Brain pericyte (primary cell): Measurements from ENCODE around the gene SOX8.
A peak's percentile ranks its signal among the peaks of the same experiment; 100 is the strongest.
"Not testable (repeated sequence)": the region's sequence is repeated elsewhere in the genome, so short reads cannot be mapped to it uniquely, and the experiment has no call there.

Experiments used
- DNase-seq: peaks from one replicate; pipeline ENCODE4 v3.0.0-alpha.2; 2012; ENCODE audit warnings: low read depth, low spot score

The SOX8 gene

GRCh38 chr16:953818-954217 is 27.8 kb upstream of the SOX8 start:
- DNase-seq: not testable (repeated sequence)

- not testable (repeated sequence) for DNase-seq
Observed at GRCh38 chr16:955766-956165, 25.8 kb upstream of the SOX8 start.

DNA sequence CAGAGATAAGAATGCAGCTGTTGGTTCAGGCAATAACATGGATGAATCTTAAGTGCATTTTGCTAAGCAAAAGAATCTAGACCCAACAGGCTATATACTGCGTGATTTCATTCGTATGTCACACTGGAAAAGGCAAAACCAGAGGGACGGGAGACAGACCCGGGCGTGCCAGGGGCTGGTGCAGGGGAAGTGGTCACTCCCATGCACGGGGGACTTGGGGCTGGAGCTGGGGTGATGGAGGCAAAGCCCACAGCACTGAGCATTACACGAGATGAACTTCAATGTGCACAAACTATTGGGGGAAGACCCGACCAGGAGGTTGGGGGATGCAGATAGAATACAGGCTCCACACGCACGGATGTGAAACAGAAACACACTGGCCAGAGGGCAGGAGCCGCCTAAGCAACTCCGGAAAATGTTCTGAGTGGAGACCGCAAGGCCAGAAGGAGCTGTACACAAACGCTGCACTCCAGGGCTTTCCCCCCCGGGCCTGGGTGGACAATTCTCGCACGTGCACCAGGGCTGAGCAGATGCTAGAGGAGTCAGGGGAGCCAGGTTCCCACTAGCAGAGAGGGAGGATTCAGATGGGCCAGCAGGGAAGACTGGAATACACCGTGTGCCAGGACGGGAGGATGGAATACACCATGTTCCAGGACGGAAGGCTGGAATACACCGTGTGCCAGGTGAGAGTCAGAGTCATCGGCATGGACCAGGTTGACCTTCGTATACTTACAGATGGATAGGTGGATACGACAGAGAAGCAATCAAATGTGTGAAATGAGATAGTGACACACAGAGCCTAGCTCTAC is 22.1 kb upstream of the SOX8 start:
- no peak for DNase-seq

DNA sequence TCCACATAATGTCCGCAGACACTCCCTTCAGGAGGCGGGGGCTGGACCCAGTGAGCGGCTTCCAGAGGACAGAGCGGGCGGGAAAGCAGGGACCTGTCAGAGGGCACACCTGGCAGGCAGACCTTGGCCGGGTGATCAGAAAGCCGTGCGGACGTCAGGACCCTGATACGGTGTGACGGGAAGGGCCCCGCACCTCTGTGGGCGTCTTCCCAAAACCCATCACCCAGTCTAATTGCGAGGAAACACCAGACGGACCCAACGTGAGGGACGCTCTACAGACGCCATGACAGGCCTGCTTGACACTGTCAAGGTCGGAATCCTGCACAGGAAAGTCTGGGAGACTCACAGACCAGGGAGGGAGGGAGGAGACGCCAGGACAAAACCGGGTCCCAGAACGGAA is 19.2 kb upstream of the SOX8 start:
- no peak for DNase-seq

DNA sequence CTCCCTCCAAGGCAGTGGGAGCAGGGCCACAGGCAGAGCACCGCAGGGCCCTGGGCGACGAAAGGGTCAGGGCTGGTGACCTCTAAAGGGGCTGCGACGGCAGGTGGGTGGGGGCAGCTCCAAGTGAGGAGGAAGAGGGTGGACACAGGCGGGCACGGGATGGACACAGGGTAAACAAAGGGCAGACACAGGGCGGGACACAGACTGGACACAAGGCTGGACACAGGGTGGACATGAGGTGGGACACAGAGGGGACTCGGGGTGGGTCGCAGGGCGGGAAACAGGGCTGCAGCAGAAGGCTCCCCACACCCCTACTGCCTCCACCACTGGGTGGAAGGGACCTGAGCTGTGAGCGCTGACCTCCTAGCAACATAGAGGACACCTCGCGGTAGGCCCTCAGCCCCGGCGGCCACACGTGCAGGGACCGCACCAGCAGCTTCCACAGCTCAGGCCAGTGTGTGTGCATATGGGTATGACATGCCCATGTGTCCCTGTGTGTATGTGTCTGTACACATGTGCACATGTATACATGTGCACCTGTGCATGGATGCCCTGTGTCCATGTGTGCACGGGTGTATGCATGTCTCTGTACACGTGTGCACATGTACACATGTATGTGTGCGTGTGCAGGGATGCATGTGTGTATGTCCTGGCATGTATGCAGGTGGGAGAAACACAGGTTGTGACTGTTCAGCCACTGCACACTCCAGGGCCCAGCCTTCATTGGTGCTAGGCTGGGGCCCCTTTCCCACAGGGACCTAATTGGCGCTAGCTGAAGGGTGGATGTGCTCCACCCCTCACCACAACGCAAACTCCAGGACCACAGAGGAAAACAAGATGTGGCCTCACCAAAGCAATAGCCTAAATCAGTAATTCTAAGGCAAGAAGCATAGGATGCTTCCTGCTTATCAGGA is 18.4 kb upstream of the SOX8 start:
- DNase-seq: no peak

DNA sequence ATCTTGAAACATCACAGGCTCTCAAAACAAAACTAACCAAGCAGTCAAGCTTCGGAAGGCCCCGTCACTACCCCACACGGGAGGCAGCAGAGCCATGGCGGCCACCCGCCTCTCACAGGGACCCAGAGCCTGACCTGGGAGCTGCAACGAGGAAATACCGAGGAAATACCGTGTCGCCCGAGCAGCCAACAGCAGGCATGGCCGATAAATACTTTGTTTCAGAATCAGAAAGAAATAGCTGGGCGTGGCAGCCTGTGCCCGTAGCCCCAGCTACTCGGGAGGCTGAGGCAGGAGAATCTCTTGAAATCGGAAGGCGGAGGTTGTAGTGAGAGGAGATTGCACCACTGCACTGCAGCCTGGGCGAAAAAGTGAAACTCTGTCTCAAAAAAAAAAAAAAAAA is 17.7 kb upstream of the SOX8 start:
- no peak for DNase-seq

DNA sequence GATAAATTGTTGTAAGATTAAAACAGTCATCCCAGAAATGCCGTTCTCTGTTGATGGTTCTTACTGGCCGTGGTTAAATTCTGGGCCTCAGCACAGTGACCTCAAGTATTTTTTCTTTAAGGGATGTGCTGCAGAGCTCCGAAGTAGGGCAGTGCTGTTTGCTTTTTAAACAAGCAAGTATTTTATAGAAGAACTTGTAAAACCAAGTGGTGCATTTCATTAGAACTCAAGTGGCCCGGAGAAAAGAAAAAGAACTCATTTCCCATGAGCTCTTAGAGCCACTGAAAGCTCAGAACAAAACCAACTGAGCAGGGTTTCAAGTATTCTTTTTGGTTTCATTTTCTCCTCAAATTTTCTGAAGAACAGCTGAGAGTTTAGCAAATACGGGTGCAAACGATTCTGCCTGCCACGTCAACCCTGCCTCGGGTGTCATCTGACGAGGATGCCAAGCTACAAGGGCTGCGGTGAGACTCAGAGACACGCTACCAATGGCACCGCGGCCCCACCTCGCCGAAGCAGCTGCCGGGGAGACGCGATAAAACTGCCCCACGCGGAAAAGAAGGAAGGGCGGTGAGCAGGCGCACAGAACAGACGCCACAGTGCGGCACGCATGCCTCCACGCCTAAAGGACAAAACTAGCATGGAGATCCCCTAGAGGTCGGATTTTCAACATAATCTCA is 17.1 kb upstream of the SOX8 start:
- no peak for DNase-seq

- DNase-seq: no peak
Observed at GRCh38 chr16:965036-965395, 16.6 kb upstream of the SOX8 start.

DNA sequence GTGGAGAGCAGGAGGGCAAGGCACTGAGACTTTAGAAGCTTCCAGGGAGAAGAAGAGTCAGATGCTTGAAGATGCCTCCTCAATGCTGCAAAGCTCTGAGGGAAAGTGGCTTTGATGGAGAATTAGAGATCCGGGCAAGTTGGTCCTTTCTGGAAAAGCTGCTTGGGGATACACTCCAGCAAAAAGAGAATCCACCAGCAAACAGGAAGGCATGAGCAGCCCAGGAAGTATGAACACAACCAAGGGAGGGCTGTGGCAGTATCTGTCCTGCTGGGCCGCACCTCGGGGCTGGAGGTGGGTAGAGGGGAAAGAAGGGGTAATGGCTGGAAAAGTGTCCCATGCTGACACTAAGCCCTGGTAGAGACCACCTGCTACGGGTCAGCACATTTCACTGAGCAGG is 16.1 kb upstream of the SOX8 start:
- DNase-seq: no peak

GRCh38 chr16:966035-966434 is 15.5 kb upstream of the SOX8 start:
- no peak for DNase-seq

GRCh38 chr16:966505-966904 is 15.1 kb upstream of the SOX8 start:
- DNase-seq: no peak

DNA sequence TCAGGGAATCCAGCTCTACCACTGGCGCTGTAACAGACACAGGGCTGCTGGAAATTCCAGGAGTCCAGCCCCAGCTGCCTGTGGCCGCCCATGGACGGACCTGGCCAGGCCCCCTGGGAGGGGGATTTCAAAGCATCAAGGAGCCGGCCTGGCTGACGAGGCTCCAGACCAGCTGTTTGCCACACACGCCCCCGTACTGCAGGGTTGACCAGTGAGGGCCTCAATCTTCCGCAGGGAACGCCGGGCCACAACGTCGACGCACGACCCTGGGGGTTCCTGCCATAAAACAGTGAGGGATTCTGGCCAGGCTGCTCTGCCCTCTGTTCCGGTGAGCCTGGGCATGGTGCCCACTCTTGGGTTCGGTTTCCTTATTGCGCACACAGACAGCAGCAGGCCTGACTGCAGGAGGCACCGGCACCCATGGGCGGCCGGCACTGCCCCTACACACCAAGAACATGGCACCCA is 14.5 kb upstream of the SOX8 start:
- no peak for DNase-seq

DNA sequence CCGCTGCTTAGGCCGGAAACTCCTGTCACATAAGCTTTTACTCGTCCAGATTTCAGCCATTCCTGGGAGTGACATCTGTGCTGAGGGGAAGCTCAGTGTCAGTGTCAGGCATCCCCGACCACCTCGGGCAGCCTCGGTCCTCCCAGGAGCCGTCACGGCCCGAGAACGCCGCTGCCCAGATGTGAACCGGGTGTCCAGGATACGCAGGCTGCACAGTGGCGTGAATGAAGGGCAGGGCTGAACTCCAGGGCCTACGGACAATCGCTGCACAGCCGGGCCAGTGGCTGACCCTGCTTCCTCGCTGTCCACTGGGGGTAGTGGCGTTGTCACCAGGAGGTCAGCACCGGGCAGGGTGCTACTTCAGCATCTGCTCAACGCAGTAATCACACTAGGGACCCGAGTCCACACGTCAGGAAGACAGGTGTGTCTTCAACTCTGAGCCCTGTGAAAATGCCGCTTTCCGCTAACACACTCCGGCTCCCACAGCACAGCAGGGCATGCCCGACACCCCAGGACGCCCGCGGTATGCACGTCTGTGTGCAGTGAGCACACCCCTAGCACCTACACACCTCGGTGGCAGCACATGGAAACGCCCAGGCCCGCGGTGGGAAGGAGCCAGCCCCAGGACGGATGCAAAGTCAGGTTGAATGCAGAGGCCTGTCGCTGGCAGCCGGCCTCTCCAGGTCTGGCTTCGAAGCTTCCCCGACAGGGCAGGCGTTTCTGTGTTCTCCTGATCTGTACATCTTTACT is 13.8 kb upstream of the SOX8 start:
- no peak for DNase-seq

GRCh38 chr16:968620-969019 is 12.9 kb upstream of the SOX8 start:
- no peak for DNase-seq

DNA sequence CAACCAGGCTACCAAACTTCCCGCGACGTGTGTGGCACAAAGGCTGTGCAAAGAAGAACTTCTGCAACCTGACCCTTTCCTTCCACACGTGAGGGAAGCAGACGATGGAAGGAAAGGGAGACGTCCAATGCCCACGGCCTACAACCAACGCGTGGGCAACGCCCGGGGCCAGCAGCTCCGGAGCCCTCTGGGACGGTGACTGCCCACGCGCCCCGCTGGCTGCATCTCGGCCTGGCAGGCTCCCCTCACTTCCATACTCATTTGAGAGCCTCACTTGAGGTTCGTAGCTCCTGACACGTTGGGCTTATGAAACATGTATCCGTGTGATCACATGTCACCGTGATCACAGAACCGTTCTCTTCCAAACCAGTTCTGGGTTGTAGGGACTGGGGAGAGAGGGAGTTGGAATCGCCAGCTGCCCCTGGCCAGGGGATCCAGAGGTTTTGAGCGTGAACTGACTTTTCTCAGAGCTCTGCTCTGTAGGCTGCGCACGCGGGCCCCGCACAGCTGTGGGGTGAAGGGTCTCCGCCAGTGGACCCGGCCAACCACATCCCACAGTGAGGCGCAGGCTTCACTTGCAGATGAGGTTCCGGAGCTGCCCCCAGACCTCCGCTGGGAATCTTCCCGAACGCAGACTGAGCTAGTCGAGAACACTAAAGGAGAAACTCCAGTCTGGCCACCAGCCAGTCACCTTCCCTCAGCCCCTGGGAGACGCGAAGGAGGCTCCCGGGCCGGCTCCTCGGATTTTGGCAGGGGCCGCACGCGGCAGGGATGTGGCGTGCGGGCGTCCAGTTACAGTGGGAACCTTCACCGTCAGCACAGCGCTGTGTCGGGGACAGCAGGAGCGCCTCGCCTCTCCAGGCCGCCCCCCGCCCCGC is 11.8 kb upstream of the SOX8 start:
- no peak for DNase-seq

- no peak for DNase-seq
Observed at GRCh38 chr16:970386-970765, 11.2 kb upstream of the SOX8 start.

DNA sequence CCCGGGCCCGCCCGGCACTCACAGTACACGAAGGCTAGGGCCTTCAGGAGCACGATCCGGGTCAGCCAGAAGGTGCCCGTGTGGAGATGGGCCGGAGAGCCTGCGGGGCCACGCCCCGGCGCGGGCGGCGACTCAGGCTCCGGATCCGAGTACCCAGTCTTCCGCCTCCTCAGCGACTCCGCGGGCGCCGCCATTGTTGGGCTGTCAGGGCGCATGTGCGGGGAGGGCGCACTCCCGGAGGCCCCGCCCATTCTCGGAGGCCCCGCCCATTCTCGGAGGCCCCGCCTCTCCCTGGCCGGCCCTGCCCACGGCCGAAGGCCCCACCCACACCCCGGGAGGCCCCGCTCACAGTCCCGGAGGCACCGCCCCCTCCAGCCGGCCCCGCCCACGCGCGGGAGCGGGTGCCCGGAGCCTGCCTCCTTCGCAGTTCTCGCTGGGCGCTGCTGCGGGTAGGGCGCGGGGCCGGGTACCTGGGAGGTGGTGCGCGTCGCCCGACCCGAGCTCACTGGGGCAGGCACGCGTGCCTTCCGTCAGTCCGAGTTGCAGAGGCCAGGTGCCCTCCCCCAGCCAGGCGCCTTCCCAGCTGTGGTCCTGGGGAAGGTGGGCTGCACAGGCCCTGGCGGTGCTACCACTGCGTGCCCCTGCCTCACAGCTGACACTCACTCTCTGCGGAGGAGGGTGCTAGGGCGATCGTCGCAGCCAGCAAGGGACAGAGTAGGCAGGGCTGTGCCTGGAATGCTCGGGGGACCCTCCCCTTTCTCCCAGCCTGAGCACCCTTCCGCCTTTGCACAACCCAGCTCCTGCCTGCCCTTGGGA is 10.6 kb upstream of the SOX8 start, which contains the start of gene LMF1:
LMF1 (minus strand) TSS at position 219 of the 816 bp plus-strand sequence; CDS start at position 215, 4 bp downstream.
- peak; percentile 38 for DNase-seq

DNA sequence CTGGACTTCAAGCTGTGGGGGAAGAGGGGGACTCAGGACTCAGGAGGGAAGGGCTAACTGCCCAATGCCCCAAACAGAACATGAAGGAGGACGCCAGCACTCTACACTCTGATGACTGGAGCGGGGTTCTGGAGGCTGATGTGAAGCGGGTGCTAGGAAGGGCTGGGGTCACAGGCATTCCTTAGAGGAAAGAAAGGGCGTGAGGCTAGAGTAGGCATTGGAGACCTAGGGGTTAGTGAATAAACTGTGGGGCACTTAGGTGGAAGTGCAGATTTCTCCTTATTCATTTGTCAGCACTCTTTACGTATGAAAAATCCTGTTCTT is 10.0 kb upstream of the SOX8 start:
- no peak for DNase-seq

DNA sequence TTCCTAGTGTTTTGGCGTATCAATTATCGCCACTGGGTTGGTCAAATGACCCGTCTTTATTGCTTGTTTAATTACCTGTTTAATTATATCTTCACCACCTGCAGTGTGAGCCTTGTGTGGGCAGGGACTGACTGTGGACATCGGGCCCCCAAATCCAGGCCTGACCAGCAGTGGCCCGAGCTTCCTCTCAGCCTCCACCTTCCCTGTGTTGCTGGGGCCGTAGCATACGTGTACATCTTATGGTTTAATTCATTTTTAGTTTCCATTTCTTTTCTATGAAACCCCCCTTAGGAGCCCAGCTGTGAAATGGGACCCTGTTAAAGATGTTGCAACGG is 9.6 kb upstream of the SOX8 start:
- no peak for DNase-seq
